Uterus (tissue), 4 donors: ENCODE results near the gene SCARF2. TPM values are rescaled to one million over a fixed set of nuclear protein-coding genes. Genes with fewer than 3 reads are reported as not detected.

Experiments used
- DNase-seq, 2 donors: peaks; one replicate each; pipeline ENCODE4 v3.0.0-alpha.2; 2019 to 2020
- H3K27ac ChIP-seq, 2 donors: fragments of 200-600 bp; sonication (generic); 1 replicate in 1 of 2; 2 replicates in 1 of 2; pipeline ENCODE4 v1.5.1; 2016 to 2018
- H3K27me3 ChIP-seq, 2 donors: fragments of 200-600 bp; sonication (generic); one replicate each; pipeline ENCODE4 v1.5.1; 2018 to 2019; ENCODE audit warnings: control low read depth in 1 of 2
- H3K36me3 ChIP-seq, 2 donors: fragments of 200-600 bp; sonication (generic); one replicate each; pipeline ENCODE4 v1.5.1; 2019; ENCODE audit warnings: control low read depth in 1 of 2
- H3K4me1 ChIP-seq, 2 donors: fragments of 200-600 bp; sonication (generic); one replicate each; pipeline ENCODE4 v1.5.1; 2018 to 2019; ENCODE audit warnings: control low read depth in 1 of 2
- H3K4me3 ChIP-seq, 2 donors: fragments of 200-600 bp; sonication (generic); 1 replicate in 1 of 2; 2 replicates in 1 of 2; pipeline ENCODE4 v1.5.1; 2018 to 2019; ENCODE audit warnings: mild to moderate bottlenecking in 1 of 2
- H3K9me3 ChIP-seq, 2 donors: fragments of 200-600 bp; sonication (generic); one replicate each; pipeline ENCODE4 v1.5.1; 2019; ENCODE audit warnings: control low read depth in 1 of 2
- CTCF ChIP-seq, 4 experiments: fragments of 200-600 bp in 2 of 4; fragments of 450-650 bp in 2 of 4; sonication (generic) in 2 of 4; IDR thresholded peaks; one replicate each; pipeline ENCODE4 v1.5.1; 2016 to 2019; ENCODE audit warnings: antibody characterized with exemption in 4 of 4, mild to moderate bottlenecking in 2 of 4, moderate library complexity in 1 of 4
- POLR2A ChIP-seq, 2 donors: fragments of 450-650 bp; IDR thresholded peaks; one replicate each; pipeline ENCODE4 v1.6.1; 2016; ENCODE audit warnings: antibody characterized with exemption in 2 of 2, mild to moderate bottlenecking in 1 of 2, moderate library complexity in 1 of 2
- intact Hi-C: fragments of 100-400 bp; cut with DNase I; formaldehyde crosslinking; loops from one replicate; pipeline ENCODE4 v1.15.1; 2023; ENCODE audit warnings: low total_unique reads
- total RNA-seq, 4 donors: library from RNA; depleted of rRNA in 3 of 4; stranded (reverse); fragments of >200 nt in 3 of 4; gene quantifications; one replicate each; pipeline versions ENCODE4 v1.1.0 to v1.2.4, GENCODE V29; 2014 to 2023
- donor health status: DM: yes; HTN: yes; CAD: no.

Gene SCARF2
- total RNA-seq, 4 donors from 2014 or later = 22.9 to 84.5 (median 30.1) TPM

GRCh38 chr22:20425566-20426258, 11.9 kb downstream of the SCARF2 start:
- no peaks in the 10 kb centered on the region for H3K36me3 ChIP-seq
- H3K27me3 ChIP-seq = no peaks in the 10 kb centered on the region
- H3K4me1 ChIP-seq = peaks cover 0 to 16% of the 10 kb centered on the region in 2 donors
- TF ChIP-seq POLR2A (IDR thresholded peaks at IDR 0.05) (no peak), CTCF (IDR thresholded peaks at IDR 0.05) (no peak)
- H3K27ac ChIP-seq = no peak overlapping the region
- intact Hi-C loops = no loop called here
- no peaks in the 10 kb centered on the region for H3K9me3 ChIP-seq
- no peak overlapping the region for H3K4me3 ChIP-seq
- no peak for DNase-seq

GRCh38 chr22:20424932-20425565, 12.6 kb downstream of the SCARF2 start:
- Histone ChIP-seq H3K4me3 (no peak overlapping the region), H3K27me3 (no peaks in the 10 kb centered on the region), H3K27ac (peak overlapping the region in 1 of 2 donors; percentile 61), H3K4me1 (peaks cover 0 to 14% of the 10 kb centered on the region in 2 donors), H3K9me3 (no peaks in the 10 kb centered on the region), H3K36me3 (no peaks in the 10 kb centered on the region)
- DNase-seq = peak; percentile 51 to 53
- intact Hi-C loops = no loop called here
- TF ChIP-seq POLR2A (IDR thresholded peaks at IDR 0.05) (no peak), CTCF (IDR thresholded peaks at IDR 0.05) (no peak)

GRCh38 chr22:20424568-20424931, 13.1 kb downstream of the SCARF2 start:
- no peaks in the 10 kb centered on the region for H3K9me3 ChIP-seq
- DNase-seq = no peak
- no peaks in the 10 kb centered on the region for H3K27me3 ChIP-seq
- peak overlapping the region; percentile 2 to 61 for H3K27ac ChIP-seq
- H3K4me3 ChIP-seq = no peak overlapping the region
- peaks cover 0 to 14% of the 10 kb centered on the region in 2 donors for H3K4me1 ChIP-seq
- no peaks in the 10 kb centered on the region for H3K36me3 ChIP-seq
- intact Hi-C loops = no loop called here
- TF ChIP-seq CTCF (IDR thresholded peaks at IDR 0.05) = no peak
- TF ChIP-seq POLR2A (IDR thresholded peaks at IDR 0.05) = no peak

DNA sequence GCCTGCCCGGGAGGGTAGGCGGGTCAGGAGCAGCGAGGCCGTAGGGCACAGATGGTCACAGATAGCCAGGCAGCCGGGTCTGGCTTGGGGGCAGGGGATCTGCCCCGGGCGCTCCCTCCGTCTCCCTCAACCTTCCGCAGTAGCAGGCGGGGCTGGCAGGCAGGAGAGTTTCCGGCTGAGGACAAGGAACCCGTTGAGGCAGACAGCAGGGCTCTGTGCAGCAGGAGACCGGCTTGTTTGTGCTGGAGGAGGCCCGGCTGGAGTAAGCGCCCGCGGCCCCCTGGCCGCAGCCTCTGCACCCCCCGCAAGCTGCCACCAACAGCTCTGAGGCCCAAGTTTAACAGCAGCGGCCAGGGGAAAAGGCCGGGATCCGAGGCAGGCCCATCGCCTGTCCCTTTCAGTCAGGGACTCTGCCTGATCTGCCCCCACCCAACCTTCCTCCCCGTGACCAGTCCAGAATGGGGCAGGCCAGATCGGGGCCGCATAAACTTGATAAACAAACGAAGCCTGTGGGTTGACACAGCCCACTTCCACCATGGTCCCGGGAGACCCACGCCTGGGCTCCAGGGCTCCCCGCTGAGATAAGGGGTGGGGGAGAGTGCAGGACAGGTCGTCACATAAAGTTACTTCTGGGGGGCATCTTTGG, 13.6 kb downstream of the SCARF2 start:
- H3K4me1 ChIP-seq = peaks cover 0 to 14% of the 10 kb centered on the region in 2 donors
- no peaks in the 10 kb centered on the region for H3K27me3 ChIP-seq
- no peak for DNase-seq
- H3K4me3 ChIP-seq = no peak overlapping the region
- TF ChIP-seq POLR2A (IDR thresholded peaks at IDR 0.05) = no peak
- TF ChIP-seq CTCF (IDR thresholded peaks at IDR 0.05) = no peak
- peak overlapping the region; percentile 2 to 61 for H3K27ac ChIP-seq
- H3K36me3 ChIP-seq = no peaks in the 10 kb centered on the region
- intact Hi-C loops = no loop called here
- no peaks in the 10 kb centered on the region for H3K9me3 ChIP-seq
